Keratinocyte (primary cell): ENCODE measurements around the gene RHPN2. TPM values are rescaled to one million over a fixed set of nuclear protein-coding genes. Genes with fewer than 3 reads are reported as not detected.
"Not testable (repeated sequence)": the region's sequence is repeated elsewhere in the genome, so short reads cannot be mapped to it uniquely, and the experiment has no call there.

Experiments used
- DNase-seq: peaks from one replicate; pipeline ENCODE4 v3.0.0-alpha.2; 2011; ENCODE audit warnings: low read depth, missing footprints, low spot score
- FAIRE-seq: peaks from 2 replicates; lab custom pipeline; 2011; peaks lifted over from hg19 to GRCh38; lab: Jason Lieb, UNC
- H2AFZ ChIP-seq: 2 replicates; pipeline ENCODE4 v1.6.0; 2012; ENCODE audit warnings: low read length, control low read depth, inconsistent platforms; ENCODE audit not compliant: control insufficient read depth
- H3K27ac ChIP-seq: 2 replicates; pipeline ENCODE4 v1.5.1; 2011; ENCODE audit warnings: low read length; ENCODE audit not compliant: control insufficient read depth, insufficient read depth
- H3K27me3 ChIP-seq: 3 replicates; pipeline ENCODE4 v1.6.0; 2011; ENCODE audit warnings: low read length; ENCODE audit not compliant: control insufficient read depth, insufficient read depth; ENCODE audit errors: extremely low read depth
- H3K36me3 ChIP-seq, 2 experiments: 2 replicates in 1 of 2; 3 replicates in 1 of 2; pipeline ENCODE4 v1.5.1; 2011; ENCODE audit warnings: low read length in 2 of 2, mild to moderate bottlenecking in 1 of 2; ENCODE audit not compliant: control insufficient read depth in 2 of 2, insufficient read depth in 2 of 2; ENCODE audit errors: extremely low read depth in 1 of 2
- H3K4me1 ChIP-seq: 3 replicates; pipeline ENCODE4 v1.5.1; 2011; ENCODE audit warnings: low read length; ENCODE audit not compliant: control insufficient read depth, insufficient read depth; ENCODE audit errors: extremely low read depth
- H3K4me2 ChIP-seq: 3 replicates; pipeline ENCODE4 v1.6.0; 2011; ENCODE audit warnings: low read depth, low read length; ENCODE audit not compliant: control insufficient read depth, insufficient read depth; ENCODE audit errors: extremely low read depth
- H3K4me3 ChIP-seq, 3 experiments: fragments of 200-600 bp in 1 of 3; sonication (generic) in 1 of 3; 2 replicates in 2 of 3; 3 replicates in 1 of 3; pipeline ENCODE4 v1.5.1; 2011 to 2016; ENCODE audit warnings: low read length in 3 of 3, mild to moderate bottlenecking in 3 of 3, control low read depth in 2 of 3, inconsistent platforms in 1 of 3, low read depth in 1 of 3, mixed read lengths in 1 of 3, mixed run types in 1 of 3, moderate library complexity in 1 of 3; ENCODE audit not compliant: control insufficient read depth in 2 of 3, insufficient read depth in 2 of 3; ENCODE audit errors: extremely low read depth in 1 of 3
- H3K79me2 ChIP-seq: 2 replicates; pipeline ENCODE4 v1.6.0; 2012; ENCODE audit warnings: low read length; ENCODE audit not compliant: control insufficient read depth, insufficient read depth
- H3K9ac ChIP-seq: 3 replicates; pipeline ENCODE4 v1.6.0; 2011; ENCODE audit warnings: low read length; ENCODE audit not compliant: control insufficient read depth, insufficient read depth; ENCODE audit errors: extremely low read depth
- H3K9me1 ChIP-seq: 3 replicates; pipeline ENCODE4 v1.6.0; 2011; ENCODE audit warnings: low read length; ENCODE audit not compliant: control insufficient read depth, insufficient read depth; ENCODE audit errors: extremely low read depth
- H3K9me3 ChIP-seq: 2 replicates; pipeline ENCODE4 v1.5.1; 2012; ENCODE audit warnings: low read depth, low read length; ENCODE audit not compliant: control insufficient read depth
- H4K20me1 ChIP-seq: 3 replicates; pipeline ENCODE4 v1.6.0; 2011; ENCODE audit warnings: low read length; ENCODE audit not compliant: control insufficient read depth, insufficient read depth; ENCODE audit errors: extremely low read depth
- EZH2 ChIP-seq: IDR thresholded peaks from one replicate; pipeline ENCODE4 v1.6.1; 2012; ENCODE audit warnings: inconsistent platforms, mild to moderate bottlenecking, low read length, moderate library complexity
- dilution Hi-C: fragments of 300-500 bp; cut with MboI; formaldehyde crosslinking; loops from one replicate; pipeline ENCODE4 v1.7.0; 2020; ENCODE audit warnings: low sequenced_read_pairs; ENCODE audit not compliant: extremely low pct_ligation_motif_present
- polyA plus RNA-seq, 5 experiments: library from polyadenylated mRNA; depleted of rRNA in 3 of 5; stranded (reverse) in 3 of 5; stranded (forward) in 1 of 5; unstranded in 1 of 5; fragments of >200 nt; gene quantifications; 1 replicate in 1 of 5; 2 replicates in 3 of 5; 3 replicates in 1 of 5; pipeline versions ENCODE4 v1.2.1 to v1.2.3, GENCODE V29; 2011 to 2012; ENCODE audit warnings: missing spikeins in 2 of 5, low read depth in 1 of 5, low replicate concordance in 1 of 5
- TF ChIP-seq, protein P1 (sequence below), 3 experiments: IDR thresholded peaks in 1 of 3; conservative IDR thresholded peaks in 1 of 3; optimal IDR thresholded peaks in 1 of 3; 2 replicates in 2 of 3; 3 replicates in 1 of 3; pipeline versions ENCODE3 to v1.5.1; 2011; ENCODE audit warnings: low read length in 3 of 3, mild to moderate bottlenecking in 3 of 3, moderate library complexity in 2 of 3, control low read depth in 1 of 3, inconsistent platforms in 1 of 3; ENCODE audit not compliant: insufficient read depth in 2 of 3; ENCODE audit errors: extremely low read depth in 1 of 3

RHPN2 gene
- polyA plus RNA-seq, 1 donor (not counting 4 experiments of a cell fraction or from before 2014, with no cell fraction given) = 6.6 TPM

DNA sequence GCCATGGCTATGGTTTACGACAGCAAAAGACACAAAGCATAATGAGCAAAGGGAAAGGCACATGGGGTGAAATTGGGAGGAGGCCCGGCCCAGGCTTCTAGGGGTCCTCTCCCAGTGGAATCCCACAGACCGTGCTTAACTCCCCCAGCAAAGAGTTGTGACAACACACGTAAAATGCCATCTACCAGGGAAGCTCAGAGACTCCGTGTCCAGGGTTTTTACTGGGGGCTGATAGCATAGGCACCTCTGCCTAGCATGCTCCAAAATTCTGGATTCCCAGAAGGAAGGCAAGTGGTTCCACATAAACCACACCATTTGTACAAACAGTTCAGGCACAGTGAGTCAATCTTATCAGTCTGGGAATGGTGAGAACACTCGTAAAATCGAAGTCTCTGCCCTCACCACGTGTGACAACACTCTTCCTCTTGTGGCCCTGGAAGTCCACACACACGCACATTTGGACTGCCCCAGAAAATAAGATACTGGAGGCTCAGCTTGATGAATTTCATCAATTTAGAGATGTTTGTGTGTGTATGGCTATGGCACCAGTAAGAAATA is 34.9 kb downstream of the RHPN2 start:
- no peaks in the 10 kb centered on the region for H3K9me3 ChIP-seq
- H3K9ac ChIP-seq = no peak overlapping the region
- H3K36me3 ChIP-seq = peaks cover 0 to 3% of the 10 kb centered on the region in 2 experiments
- H4K20me1 ChIP-seq = no peaks in the 10 kb centered on the region
- H3K9me1 ChIP-seq = no peaks in the 10 kb centered on the region
- no peak overlapping the region for H3K27ac ChIP-seq
- DNase-seq (no peak), FAIRE-seq (no peak)
- no peak overlapping the region for H3K4me3 ChIP-seq
- H2AFZ ChIP-seq = no peak overlapping the region
- no peaks in the 10 kb centered on the region for H3K4me1 ChIP-seq
- no peaks in the 10 kb centered on the region for H3K27me3 ChIP-seq
- no peak overlapping the region for H3K4me2 ChIP-seq
- TF ChIP-seq EZH2 = no peak
- TF ChIP-seq, protein P1, sequence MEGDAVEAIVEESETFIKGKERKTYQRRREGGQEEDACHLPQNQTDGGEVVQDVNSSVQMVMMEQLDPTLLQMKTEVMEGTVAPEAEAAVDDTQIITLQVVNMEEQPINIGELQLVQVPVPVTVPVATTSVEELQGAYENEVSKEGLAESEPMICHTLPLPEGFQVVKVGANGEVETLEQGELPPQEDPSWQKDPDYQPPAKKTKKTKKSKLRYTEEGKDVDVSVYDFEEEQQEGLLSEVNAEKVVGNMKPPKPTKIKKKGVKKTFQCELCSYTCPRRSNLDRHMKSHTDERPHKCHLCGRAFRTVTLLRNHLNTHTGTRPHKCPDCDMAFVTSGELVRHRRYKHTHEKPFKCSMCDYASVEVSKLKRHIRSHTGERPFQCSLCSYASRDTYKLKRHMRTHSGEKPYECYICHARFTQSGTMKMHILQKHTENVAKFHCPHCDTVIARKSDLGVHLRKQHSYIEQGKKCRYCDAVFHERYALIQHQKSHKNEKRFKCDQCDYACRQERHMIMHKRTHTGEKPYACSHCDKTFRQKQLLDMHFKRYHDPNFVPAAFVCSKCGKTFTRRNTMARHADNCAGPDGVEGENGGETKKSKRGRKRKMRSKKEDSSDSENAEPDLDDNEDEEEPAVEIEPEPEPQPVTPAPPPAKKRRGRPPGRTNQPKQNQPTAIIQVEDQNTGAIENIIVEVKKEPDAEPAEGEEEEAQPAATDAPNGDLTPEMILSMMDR (optimal IDR thresholded peaks at IDR 0.05 in 1 of 3, IDR thresholded peaks at IDR 0.05 in 1 of 3, conservative IDR thresholded peaks at IDR 0.05 in 1 of 3; ENCODE audit: extremely low read depth in 1 of 3, insufficient read depth in 2 of 3, low read length in 3 of 3) = no peak
- no peaks in the 10 kb centered on the region for H3K79me2 ChIP-seq
- dilution Hi-C loops = no loop called here

DNA sequence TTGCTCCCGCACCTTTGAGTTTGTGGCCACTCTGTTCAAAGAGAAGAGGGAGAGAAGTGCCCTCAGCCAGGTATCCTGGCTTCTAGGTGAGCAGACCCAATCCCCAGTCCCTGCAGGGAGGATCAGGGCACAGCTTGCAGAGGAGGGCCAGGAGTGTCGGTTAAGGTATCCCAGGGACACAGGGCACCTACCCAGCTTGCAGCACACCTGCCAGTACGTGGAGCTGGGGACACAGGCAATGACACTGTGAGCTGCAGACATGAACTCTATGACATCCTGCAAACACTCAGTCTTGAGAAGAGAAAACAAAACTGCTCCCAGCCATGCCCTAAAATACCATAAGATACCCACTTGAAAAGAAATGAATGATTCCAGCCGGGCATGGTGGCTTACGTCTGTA is 38.1 kb downstream of the RHPN2 start:
- DNase-seq, H3K4me3 ChIP-seq, dilution Hi-C loops, H3K4me1 ChIP-seq, H3K27me3 ChIP-seq, H3K79me2 ChIP-seq, H3K4me2 ChIP-seq, FAIRE-seq, H4K20me1 ChIP-seq, H3K9me3 ChIP-seq, H3K9me1 ChIP-seq, H3K27ac ChIP-seq, H2AFZ ChIP-seq, H3K9ac ChIP-seq, H3K36me3 ChIP-seq: not testable (repeated sequence)

DNA sequence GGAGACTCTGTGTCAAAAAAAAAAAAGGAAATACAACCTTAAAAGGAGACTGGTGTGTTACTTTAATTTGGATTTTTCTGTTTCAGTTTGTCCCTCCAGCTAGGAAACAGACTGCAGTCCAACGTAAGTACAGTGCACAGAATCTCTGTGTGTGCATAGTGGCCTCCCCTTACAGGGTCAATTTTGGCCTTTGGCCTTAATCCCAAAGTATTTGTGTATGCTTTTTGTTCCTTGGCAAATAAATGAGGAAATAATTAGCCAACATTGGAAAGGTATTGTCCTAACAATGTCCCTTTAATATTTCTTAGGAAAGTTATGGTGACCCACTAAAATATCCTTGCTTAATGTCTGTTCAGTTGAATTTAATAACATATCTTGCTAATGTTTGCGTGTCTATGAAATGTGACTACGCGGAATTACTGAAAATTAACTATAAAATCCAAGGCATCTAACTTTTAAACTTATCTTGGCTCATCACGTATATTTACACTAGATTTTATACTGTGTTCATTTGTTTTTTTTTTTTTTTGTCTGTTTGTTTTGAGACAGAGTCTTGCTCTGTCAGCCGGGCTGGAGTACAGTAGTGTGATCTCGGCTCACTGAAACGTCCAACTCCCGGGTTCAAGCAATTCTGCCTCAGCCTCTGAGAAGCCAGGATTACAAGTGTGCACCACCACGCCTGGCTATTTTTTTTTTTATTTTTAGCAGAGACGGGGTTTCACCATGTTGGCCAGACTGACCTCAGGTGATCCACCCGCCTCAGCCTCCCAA is 39.0 kb downstream of the RHPN2 start:
- H3K4me2 ChIP-seq = not testable (repeated sequence)

More for the DNA sequence above, 39.0 kb downstream of the RHPN2 start:
- DNase-seq, H3K4me3 ChIP-seq, H3K27me3 ChIP-seq, dilution Hi-C loops, H3K36me3 ChIP-seq, H3K9me3 ChIP-seq, H4K20me1 ChIP-seq, H3K4me1 ChIP-seq, H3K9ac ChIP-seq, H3K9me1 ChIP-seq, H3K79me2 ChIP-seq, FAIRE-seq, H2AFZ ChIP-seq, H3K27ac ChIP-seq: not testable (repeated sequence)
